Thoracic aorta (tissue), 2 donors: ENCODE measurements around the gene MINDY4. TPM values are rescaled to one million over a fixed set of nuclear protein-coding genes. Genes with fewer than 3 reads are reported as not detected.
"Not testable (repeated sequence)": the region's sequence is repeated elsewhere in the genome, so short reads cannot be mapped to it uniquely, and the experiment has no call there.

Source experiments
- ATAC-seq: fragments of 150-250 bp; one replicate; pipeline ENCODE4 v1.8.0; 2017; ENCODE audit warnings: low read depth; ENCODE audit not compliant: insufficient number of reproducible peaks, low FRiP score
- DNase-seq: peaks from one replicate; pipeline ENCODE4 v3.0.0-alpha.2; 2020; ENCODE audit warnings: low spot score
- H3K27ac ChIP-seq, 2 donors: fragments of 200-600 bp; sonication (generic); 1 replicate in 1 of 2; 2 replicates in 1 of 2; pipeline ENCODE4 v1.5.1; 2016; ENCODE audit warnings: mild to moderate bottlenecking in 2 of 2, moderate library complexity in 2 of 2
- H3K27me3 ChIP-seq: fragments of 200-600 bp; sonication (generic); replicated peaks from 2 replicates; pipeline ENCODE4 v1.6.0; 2016; ENCODE audit warnings: mild to moderate bottlenecking; ENCODE audit not compliant: insufficient read depth
- H3K36me3 ChIP-seq: fragments of 200-600 bp; sonication (generic); one replicate; pipeline ENCODE4 v1.5.1; 2016
- H3K4me1 ChIP-seq, 2 donors: fragments of 200-600 bp; sonication (generic); 1 replicate in 1 of 2; 2 replicates in 1 of 2; pipeline versions ENCODE4 v1.5.1 to v1.6.0; 2016; ENCODE audit warnings: low read depth in 2 of 2, mild to moderate bottlenecking in 1 of 2; ENCODE audit not compliant: control insufficient read depth in 1 of 2
- H3K4me3 ChIP-seq: fragments of 200-600 bp; sonication (generic); 2 replicates; pipeline ENCODE4 v1.5.1; 2016; ENCODE audit warnings: mild to moderate bottlenecking
- H3K9me3 ChIP-seq: fragments of 200-600 bp; sonication (generic); 2 replicates; pipeline ENCODE4 v1.5.1; 2016
- CTCF ChIP-seq: fragments of 200-600 bp; sonication (generic); IDR thresholded peaks from one replicate; pipeline ENCODE4 v1.5.1; 2019; ENCODE audit warnings: antibody characterized with exemption
- total RNA-seq, 2 donors: library from RNA; depleted of rRNA; stranded (reverse); fragments of >200 nt; gene quantifications; one replicate each; pipeline versions ENCODE4 v1.1.0 to v1.2.3, GENCODE V29; 2016

MINDY4 gene
- total RNA-seq, 2 donors from 2014 or later, result 32.0 to 44.0 TPM

DNA sequence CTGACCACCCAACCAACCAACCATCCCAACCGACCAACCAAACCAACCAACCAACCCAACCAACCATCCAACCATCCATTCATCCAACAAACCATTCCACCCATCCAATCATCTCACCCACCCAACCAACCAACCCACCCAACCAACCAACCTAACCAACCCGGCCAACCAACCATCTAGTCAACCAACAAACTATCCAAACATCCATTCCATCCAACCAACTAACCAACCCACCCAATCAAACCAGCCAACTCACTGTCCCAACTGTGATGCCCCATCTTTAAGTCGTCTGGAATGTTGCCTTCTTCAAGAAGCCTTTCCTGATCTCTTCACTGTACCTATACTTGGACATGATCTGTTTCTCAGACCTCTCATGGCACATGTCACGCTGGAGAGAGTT lies 31.6 kb downstream of the MINDY4 start:
- ATAC-seq, result no peak
- Histone ChIP-seq H3K4me1 (peaks cover 44 to 76% of the 10 kb centered on the region in 2 donors), H3K9me3 (no peaks in the 10 kb centered on the region), H3K27ac (peak overlapping the region; percentile 80 to 84), H3K36me3 (no peaks in the 10 kb centered on the region), H3K4me3 (no peak overlapping the region), H3K27me3 (no peaks in the 10 kb centered on the region)
- no peak for DNase-seq
- no peak for TF ChIP-seq CTCF

DNA sequence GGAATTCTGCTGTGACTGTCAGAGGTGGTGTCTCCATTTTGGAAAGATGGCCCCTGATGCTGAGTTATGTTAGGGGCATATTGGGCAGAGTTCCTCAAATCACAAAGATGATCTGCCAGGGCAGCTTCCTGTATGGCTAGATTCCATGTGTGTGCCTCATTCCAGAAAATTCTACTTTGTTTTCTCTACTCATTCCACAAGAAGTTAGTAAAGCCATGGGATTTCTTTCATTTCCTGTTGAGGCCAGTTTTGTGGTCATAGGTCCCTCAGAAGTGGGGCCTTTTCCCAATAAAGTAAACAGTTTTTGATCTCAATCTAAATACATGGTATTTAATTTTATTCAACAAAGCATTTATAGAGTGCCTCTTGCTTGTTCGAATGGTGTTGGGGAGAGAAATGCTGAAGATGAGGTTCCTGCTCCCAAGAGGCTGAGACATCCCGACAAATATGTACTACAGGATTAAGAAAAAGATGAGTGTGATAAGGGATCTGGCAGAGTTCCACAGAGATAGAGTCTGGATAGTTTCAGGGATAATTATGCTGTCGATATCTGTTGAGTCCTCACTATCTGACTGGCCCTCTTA lies 33.0 kb downstream of the MINDY4 start:
- no peaks in the 10 kb centered on the region for H3K9me3 ChIP-seq
- peak overlapping the region; percentile 80 to 84 for H3K27ac ChIP-seq
- peaks cover 40 to 68% of the 10 kb centered on the region in 2 donors for H3K4me1 ChIP-seq
- DNase-seq (no peak), ATAC-seq (peak; percentile 21)
- H3K36me3 ChIP-seq, result no peaks in the 10 kb centered on the region
- TF ChIP-seq CTCF, result no peak
- no peaks in the 10 kb centered on the region for H3K27me3 ChIP-seq
- H3K4me3 ChIP-seq, result no peak overlapping the region

GRCh38 chr7:30805081-30805691 lies 34.0 kb downstream of the MINDY4 start:
- H3K9me3 ChIP-seq, result no peaks in the 10 kb centered on the region
- no peak for TF ChIP-seq CTCF
- H3K36me3 ChIP-seq, result no peaks in the 10 kb centered on the region
- no peaks in the 10 kb centered on the region for H3K27me3 ChIP-seq
- no peak overlapping the region for H3K4me3 ChIP-seq
- no peak for ATAC-seq
- H3K27ac ChIP-seq, result peak overlapping the region; percentile 80 to 84
- DNase-seq, result no peak
- peaks cover 32 to 58% of the 10 kb centered on the region in 2 donors for H3K4me1 ChIP-seq

- no peak overlapping the region for H3K4me3 ChIP-seq
- H3K4me1 ChIP-seq, result peaks cover 26 to 51% of the 10 kb centered on the region in 2 donors
- H3K9me3 ChIP-seq, result no peaks in the 10 kb centered on the region
- DNase-seq, result no peak
- no peaks in the 10 kb centered on the region for H3K36me3 ChIP-seq
- no peak for TF ChIP-seq CTCF
- H3K27me3 ChIP-seq, result no peaks in the 10 kb centered on the region
- peak overlapping the region; percentile 80 to 84 for H3K27ac ChIP-seq
- no peak for ATAC-seq
These were observed 34.7 kb downstream of the MINDY4 start for GRCh38 chr7:30805931-30806330.

- H3K9me3 ChIP-seq, H3K27me3 ChIP-seq, H3K36me3 ChIP-seq, H3K27ac ChIP-seq, H3K4me3 ChIP-seq, ATAC-seq, DNase-seq: not testable (repeated sequence)
- peaks cover 25 to 56% of the 10 kb centered on the region in 2 donors for H3K4me1 ChIP-seq
These were observed 36.3 kb downstream of the MINDY4 start for GRCh38 chr7:30807477-30807876.

DNA sequence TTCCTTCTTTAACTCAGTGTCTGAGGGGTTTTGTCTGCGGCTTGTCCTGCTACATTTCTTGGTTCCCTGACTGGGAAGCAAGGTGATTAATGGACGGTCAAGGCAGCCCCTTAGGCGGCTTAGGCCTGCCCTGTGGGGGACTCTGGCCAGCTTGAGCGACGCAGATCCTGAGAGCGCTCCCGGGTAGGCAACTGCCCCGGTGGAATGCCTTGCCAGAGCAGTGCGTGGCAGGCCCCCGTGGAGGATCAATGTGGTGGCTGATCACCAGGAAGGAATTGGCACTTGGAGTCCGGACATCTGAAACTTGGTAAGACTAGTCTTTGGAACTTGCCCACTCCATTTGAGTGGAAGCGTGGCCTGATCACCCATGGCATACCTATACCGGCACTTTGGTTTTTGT lies 36.7 kb downstream of the MINDY4 start:
- not testable (repeated sequence) for H3K9me3 ChIP-seq, H3K27me3 ChIP-seq, DNase-seq, ATAC-seq, H3K4me3 ChIP-seq, H3K27ac ChIP-seq, H3K36me3 ChIP-seq
- H3K4me1 ChIP-seq, result peaks cover 28 to 59% of the 10 kb centered on the region in 2 donors
